ENCODE measurements around the gene CAMK1D.
"Not testable (repeated sequence)": the region's sequence is repeated elsewhere in the genome, so short reads cannot be mapped to it uniquely, and the experiment has no call there.

Gene CAMK1D

GRCh38 chr10:12801214-12802087, 452.1 kb downstream of the CAMK1D start:
- TF ChIP-seq, protein P1, sequence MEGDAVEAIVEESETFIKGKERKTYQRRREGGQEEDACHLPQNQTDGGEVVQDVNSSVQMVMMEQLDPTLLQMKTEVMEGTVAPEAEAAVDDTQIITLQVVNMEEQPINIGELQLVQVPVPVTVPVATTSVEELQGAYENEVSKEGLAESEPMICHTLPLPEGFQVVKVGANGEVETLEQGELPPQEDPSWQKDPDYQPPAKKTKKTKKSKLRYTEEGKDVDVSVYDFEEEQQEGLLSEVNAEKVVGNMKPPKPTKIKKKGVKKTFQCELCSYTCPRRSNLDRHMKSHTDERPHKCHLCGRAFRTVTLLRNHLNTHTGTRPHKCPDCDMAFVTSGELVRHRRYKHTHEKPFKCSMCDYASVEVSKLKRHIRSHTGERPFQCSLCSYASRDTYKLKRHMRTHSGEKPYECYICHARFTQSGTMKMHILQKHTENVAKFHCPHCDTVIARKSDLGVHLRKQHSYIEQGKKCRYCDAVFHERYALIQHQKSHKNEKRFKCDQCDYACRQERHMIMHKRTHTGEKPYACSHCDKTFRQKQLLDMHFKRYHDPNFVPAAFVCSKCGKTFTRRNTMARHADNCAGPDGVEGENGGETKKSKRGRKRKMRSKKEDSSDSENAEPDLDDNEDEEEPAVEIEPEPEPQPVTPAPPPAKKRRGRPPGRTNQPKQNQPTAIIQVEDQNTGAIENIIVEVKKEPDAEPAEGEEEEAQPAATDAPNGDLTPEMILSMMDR (IDR thresholded peaks at IDR 0.05; ENCODE audit: low read depth, low read length, missing control alignments): no peak
- no peak for DNase-seq (ENCODE audit: low read depth)
- H3K4me3 ChIP-seq (ENCODE audit: low read depth, low read length): no peak overlapping the region

GRCh38 chr10:12803776-12804175, 454.4 kb downstream of the CAMK1D start:
- TF ChIP-seq, protein P1 (IDR thresholded peaks at IDR 0.05; ENCODE audit: low read depth, low read length, missing control alignments): no peak
- H3K4me3 ChIP-seq (ENCODE audit: low read depth, low read length): no peak overlapping the region
- no peak for DNase-seq (ENCODE audit: low read depth)

GRCh38 chr10:12806228-12807095, 457.1 kb downstream of the CAMK1D start:
- no peak overlapping the region for H3K4me3 ChIP-seq (ENCODE audit: low read depth, low read length)
- TF ChIP-seq, protein P1 (IDR thresholded peaks at IDR 0.05; ENCODE audit: low read depth, low read length, missing control alignments): no peak
- no peak for DNase-seq (ENCODE audit: low read depth)

- TF ChIP-seq, protein P1 (IDR thresholded peaks at IDR 0.05; ENCODE audit: low read depth, low read length, missing control alignments): no peak
- no peak overlapping the region for H3K4me3 ChIP-seq (ENCODE audit: low read depth, low read length)
- no peak for DNase-seq (ENCODE audit: low read depth)
Measured at GRCh38 chr10:12807096-12807755, 457.9 kb downstream of the CAMK1D start.

- TF ChIP-seq, protein P1 (IDR thresholded peaks at IDR 0.05; ENCODE audit: low read depth, low read length, missing control alignments): no peak
- no peak for DNase-seq (ENCODE audit: low read depth)
- H3K4me3 ChIP-seq (ENCODE audit: low read depth, low read length): no peak overlapping the region
Measured at GRCh38 chr10:12808014-12808613, 458.8 kb downstream of the CAMK1D start.

GRCh38 chr10:12810046-12810445, 460.7 kb downstream of the CAMK1D start:
- not testable (repeated sequence) for H3K4me3 ChIP-seq (ENCODE audit: low read depth, low read length); DNase-seq (ENCODE audit: low read depth)
- TF ChIP-seq, protein P1 (IDR thresholded peaks at IDR 0.05; ENCODE audit: low read depth, low read length, missing control alignments): peak; percentile 29
